Keratinocyte (primary cell): ENCODE data around the gene ZPBP. TPM values are rescaled to one million over a fixed set of nuclear protein-coding genes. Genes with fewer than 3 reads are reported as not detected.

Experiments
- DNase-seq: peaks from one replicate; pipeline ENCODE4 v3.0.0-alpha.2; 2011; ENCODE audit warnings: low read depth, missing footprints, low spot score
- FAIRE-seq: peaks from 2 replicates; lab custom pipeline; 2011; peaks lifted over from hg19 to GRCh38; lab: Jason Lieb, UNC
- H2AFZ ChIP-seq: 2 replicates; pipeline ENCODE4 v1.6.0; 2012; ENCODE audit warnings: low read length, control low read depth, inconsistent platforms; ENCODE audit not compliant: control insufficient read depth
- H3K27ac ChIP-seq: 2 replicates; pipeline ENCODE4 v1.5.1; 2011; ENCODE audit warnings: low read length; ENCODE audit not compliant: control insufficient read depth, insufficient read depth
- H3K27me3 ChIP-seq: 3 replicates; pipeline ENCODE4 v1.6.0; 2011; ENCODE audit warnings: low read length; ENCODE audit not compliant: control insufficient read depth, insufficient read depth; ENCODE audit errors: extremely low read depth
- H3K36me3 ChIP-seq, 2 experiments: 2 replicates in 1 of 2; 3 replicates in 1 of 2; pipeline ENCODE4 v1.5.1; 2011; ENCODE audit warnings: low read length in 2 of 2, mild to moderate bottlenecking in 1 of 2; ENCODE audit not compliant: control insufficient read depth in 2 of 2, insufficient read depth in 2 of 2; ENCODE audit errors: extremely low read depth in 1 of 2
- H3K4me1 ChIP-seq: 3 replicates; pipeline ENCODE4 v1.5.1; 2011; ENCODE audit warnings: low read length; ENCODE audit not compliant: control insufficient read depth, insufficient read depth; ENCODE audit errors: extremely low read depth
- H3K4me2 ChIP-seq: 3 replicates; pipeline ENCODE4 v1.6.0; 2011; ENCODE audit warnings: low read depth, low read length; ENCODE audit not compliant: control insufficient read depth, insufficient read depth; ENCODE audit errors: extremely low read depth
- H3K4me3 ChIP-seq, 3 experiments: fragments of 200-600 bp in 1 of 3; sonication (generic) in 1 of 3; 2 replicates in 2 of 3; 3 replicates in 1 of 3; pipeline ENCODE4 v1.5.1; 2011 to 2016; ENCODE audit warnings: low read length in 3 of 3, mild to moderate bottlenecking in 3 of 3, control low read depth in 2 of 3, inconsistent platforms in 1 of 3, low read depth in 1 of 3, mixed read lengths in 1 of 3, mixed run types in 1 of 3, moderate library complexity in 1 of 3; ENCODE audit not compliant: control insufficient read depth in 2 of 3, insufficient read depth in 2 of 3; ENCODE audit errors: extremely low read depth in 1 of 3
- H3K79me2 ChIP-seq: 2 replicates; pipeline ENCODE4 v1.6.0; 2012; ENCODE audit warnings: low read length; ENCODE audit not compliant: control insufficient read depth, insufficient read depth
- H3K9ac ChIP-seq: 3 replicates; pipeline ENCODE4 v1.6.0; 2011; ENCODE audit warnings: low read length; ENCODE audit not compliant: control insufficient read depth, insufficient read depth; ENCODE audit errors: extremely low read depth
- H3K9me1 ChIP-seq: 3 replicates; pipeline ENCODE4 v1.6.0; 2011; ENCODE audit warnings: low read length; ENCODE audit not compliant: control insufficient read depth, insufficient read depth; ENCODE audit errors: extremely low read depth
- H3K9me3 ChIP-seq: 2 replicates; pipeline ENCODE4 v1.5.1; 2012; ENCODE audit warnings: low read depth, low read length; ENCODE audit not compliant: control insufficient read depth
- H4K20me1 ChIP-seq: 3 replicates; pipeline ENCODE4 v1.6.0; 2011; ENCODE audit warnings: low read length; ENCODE audit not compliant: control insufficient read depth, insufficient read depth; ENCODE audit errors: extremely low read depth
- CTCF ChIP-seq, 3 experiments: IDR thresholded peaks in 1 of 3; conservative IDR thresholded peaks in 1 of 3; optimal IDR thresholded peaks in 1 of 3; 2 replicates in 2 of 3; 3 replicates in 1 of 3; pipeline versions ENCODE3 to v1.5.1; 2011; ENCODE audit warnings: low read length in 3 of 3, mild to moderate bottlenecking in 3 of 3, moderate library complexity in 2 of 3, control low read depth in 1 of 3, inconsistent platforms in 1 of 3; ENCODE audit not compliant: insufficient read depth in 2 of 3; ENCODE audit errors: extremely low read depth in 1 of 3
- EZH2 ChIP-seq: IDR thresholded peaks from one replicate; pipeline ENCODE4 v1.6.1; 2012; ENCODE audit warnings: inconsistent platforms, mild to moderate bottlenecking, low read length, moderate library complexity
- dilution Hi-C: fragments of 300-500 bp; cut with MboI; formaldehyde crosslinking; loops from one replicate; pipeline ENCODE4 v1.7.0; 2020; ENCODE audit warnings: low sequenced_read_pairs; ENCODE audit not compliant: extremely low pct_ligation_motif_present
- polyA plus RNA-seq, 5 experiments: library from polyadenylated mRNA; depleted of rRNA in 3 of 5; stranded (reverse) in 3 of 5; stranded (forward) in 1 of 5; unstranded in 1 of 5; fragments of >200 nt; gene quantifications; 1 replicate in 1 of 5; 2 replicates in 3 of 5; 3 replicates in 1 of 5; pipeline versions ENCODE4 v1.2.1 to v1.2.3, GENCODE V29; 2011 to 2012; ENCODE audit warnings: missing spikeins in 2 of 5, low read depth in 1 of 5, low replicate concordance in 1 of 5

The ZPBP gene
- polyA plus RNA-seq, 1 donor (not counting 4 experiments of a cell fraction or from before 2014, with no cell fraction given): not detected

DNA sequence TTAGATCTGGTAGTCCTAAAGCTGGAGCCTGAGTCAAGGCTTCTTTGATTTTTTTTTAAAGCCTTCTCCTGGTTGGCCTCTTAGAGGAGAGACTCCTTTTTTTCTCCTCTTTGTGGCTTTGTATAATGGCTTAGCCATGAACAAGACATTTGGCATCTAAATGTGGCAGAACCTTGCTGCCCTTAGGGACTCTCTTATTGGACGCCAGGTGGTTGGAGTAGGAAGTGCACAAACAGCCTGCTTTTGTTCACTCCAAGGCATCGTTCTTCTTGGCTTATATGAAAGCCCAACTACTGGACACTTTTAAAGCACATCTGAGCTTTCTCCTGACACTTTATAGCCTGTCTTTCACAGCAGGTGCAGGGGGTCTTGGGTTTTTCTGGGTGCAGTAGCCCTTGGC lies 25.0 kb downstream of the ZPBP start:
- Histone ChIP-seq H3K36me3 (no peaks in the 10 kb centered on the region), H3K27me3 (no peaks in the 10 kb centered on the region), H3K4me2 (peak overlapping the region; percentile 91), H3K79me2 (no peaks in the 10 kb centered on the region), H3K27ac (no peak overlapping the region), H3K9ac (no peak overlapping the region), H4K20me1 (no peaks in the 10 kb centered on the region), H3K4me3 (peak overlapping the region in 2 of 3 experiments; percentile 68 to 75), H3K4me1 (peaks cover 13% of the 10 kb centered on the region), H3K9me3 (no peaks in the 10 kb centered on the region), H3K9me1 (no peaks in the 10 kb centered on the region), H2AFZ (peak overlapping the region; percentile 73)
- DNase-seq (no peak), FAIRE-seq (peak; percentile 67)
- dilution Hi-C loops: no loop called here
- no peak for TF ChIP-seq EZH2
- TF ChIP-seq CTCF (optimal IDR thresholded peaks at IDR 0.05 in 1 of 3, IDR thresholded peaks at IDR 0.05 in 1 of 3, conservative IDR thresholded peaks at IDR 0.05 in 1 of 3; ENCODE audit: extremely low read depth in 1 of 3, insufficient read depth in 2 of 3, low read length in 3 of 3): peak; percentile 25 to 62 (median 53)

DNA sequence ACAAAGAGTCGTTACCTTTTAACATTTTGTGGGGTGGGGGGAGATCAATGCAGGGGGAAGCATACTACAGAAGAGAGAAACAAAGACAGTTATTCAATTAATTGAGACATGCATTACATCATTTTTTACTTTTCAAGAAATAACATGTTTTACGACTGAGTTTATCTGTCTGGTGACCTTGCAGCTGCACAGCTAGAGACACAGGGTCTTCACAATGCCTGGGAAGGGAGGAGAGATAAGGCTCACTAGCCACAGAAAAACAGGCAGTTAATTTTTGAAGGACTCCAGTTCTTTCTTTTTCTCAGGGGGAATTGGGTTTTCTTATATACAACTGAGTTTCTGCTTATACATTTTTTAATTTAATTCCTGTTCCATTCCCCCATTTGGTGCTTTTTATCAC lies 30.1 kb downstream of the ZPBP start:
- TF ChIP-seq EZH2 (no peak), CTCF (optimal IDR thresholded peaks at IDR 0.05 in 1 of 3, IDR thresholded peaks at IDR 0.05 in 1 of 3, conservative IDR thresholded peaks at IDR 0.05 in 1 of 3; ENCODE audit: extremely low read depth in 1 of 3, insufficient read depth in 2 of 3, low read length in 3 of 3) (no peak)
- Histone ChIP-seq H3K4me3 (no peak overlapping the region), H3K36me3 (no peaks in the 10 kb centered on the region), H3K9ac (no peak overlapping the region), H3K27ac (no peak overlapping the region), H4K20me1 (no peaks in the 10 kb centered on the region), H3K9me3 (no peaks in the 10 kb centered on the region), H3K9me1 (no peaks in the 10 kb centered on the region), H3K27me3 (no peaks in the 10 kb centered on the region), H3K4me1 (peaks cover 2% of the 10 kb centered on the region), H3K79me2 (no peaks in the 10 kb centered on the region), H2AFZ (no peak overlapping the region), H3K4me2 (no peak overlapping the region)
- no peak for DNase-seq
- dilution Hi-C loops: no loop called here
- no peak for FAIRE-seq
